T follicular helper cell (primary cell): ENCODE measurements around the gene CHST2.

ENCODE experiments used
- DNase-seq: peaks from one replicate; pipeline ENCODE4 v3.0.0-alpha.2; 2020; ENCODE audit warnings: low read depth

CHST2 gene

GRCh38 chr3:143098032-143098764 lies 21.4 kb upstream of the CHST2 start:
- DNase-seq: no peak

GRCh38 chr3:143099210-143099609 lies 20.4 kb upstream of the CHST2 start:
- DNase-seq: no peak

- no peak for DNase-seq
Measured at GRCh38 chr3:143099690-143100089, 19.9 kb upstream of the CHST2 start.

- no peak for DNase-seq
Measured at GRCh38 chr3:143100451-143100850, 19.1 kb upstream of the CHST2 start.

GRCh38 chr3:143101792-143102381 lies 17.7 kb upstream of the CHST2 start:
- no peak for DNase-seq

GRCh38 chr3:143103652-143104051 lies 15.9 kb upstream of the CHST2 start:
- no peak for DNase-seq

- no peak for DNase-seq
Measured at GRCh38 chr3:143105170-143105569, 14.4 kb upstream of the CHST2 start.

- DNase-seq: no peak
Measured at GRCh38 chr3:143109861-143110260, 9.7 kb upstream of the CHST2 start.

GRCh38 chr3:143110371-143110770 lies 9.2 kb upstream of the CHST2 start:
- DNase-seq: no peak

GRCh38 chr3:143118630-143119008 lies 952 bp upstream of the CHST2 start:
- DNase-seq: no peak

GRCh38 chr3:143119974-143120715 lies 574 bp downstream of the CHST2 start:
- DNase-seq: peak; percentile 1

- DNase-seq: peak; percentile 8
Measured at GRCh38 chr3:143120716-143121240, 1.2 kb downstream of the CHST2 start.

GRCh38 chr3:143121241-143122088 lies 1.9 kb downstream of the CHST2 start:
- peak; percentile 31 for DNase-seq

- no peak for DNase-seq
Measured at GRCh38 chr3:143122089-143122430, 2.5 kb downstream of the CHST2 start.

- DNase-seq: no peak
Measured at GRCh38 chr3:143122608-143123352, 3.2 kb downstream of the CHST2 start.

GRCh38 chr3:143123353-143123984 lies 3.9 kb downstream of the CHST2 start:
- no peak for DNase-seq

GRCh38 chr3:143124601-143125520 lies 5.3 kb downstream of the CHST2 start:
- DNase-seq: no peak

GRCh38 chr3:143127801-143128200 lies 8.2 kb downstream of the CHST2 start:
- no peak for DNase-seq

GRCh38 chr3:143128227-143128955 lies 8.8 kb downstream of the CHST2 start:
- DNase-seq: no peak
